Endothelial cell of umbilical vein (primary cell): ENCODE measurements around the gene ARV1. TPM values are rescaled to one million over a fixed set of nuclear protein-coding genes. Genes with fewer than 3 reads are reported as not detected.

Experiments
- BruUV-seq: library from RNA; stranded (reverse); fragments of 400-500 nt; replicated peaks from 2 replicates; lab custom pipeline; 2021; lab: Mats Ljungman, UMichigan
- CTCF ChIA-PET: fragments of 300-600, 350-600 bp; sonication (Branson Sonifier 250); formaldehyde crosslinking; loops from one replicate; lab custom pipeline; 2021; ENCODE audit warnings: antibody characterized with exemption, inconsistent platforms; lab: Charles Lee
- POLR2A ChIA-PET: fragments of 300-600, 350-600 bp; sonication (Branson Sonifier 250); formaldehyde crosslinking; loops from one replicate; lab custom pipeline; 2021; ENCODE audit warnings: antibody characterized with exemption, inconsistent platforms; lab: Charles Lee
- DNase-seq: peaks from one replicate; pipeline ENCODE4 v3.0.0-alpha.2; 2011; ENCODE audit warnings: low read depth, low spot score
- FAIRE-seq: peaks from 2 replicates; lab custom pipeline; 2011; peaks lifted over from hg19 to GRCh38; lab: Jason Lieb, UNC
- H2AFZ ChIP-seq: 2 replicates; pipeline ENCODE4 v1.6.0; 2012; ENCODE audit warnings: low read depth, low read length, control low read depth, inconsistent platforms
- H3K27ac ChIP-seq: 2 replicates; pipeline ENCODE4 v1.5.1; 2011; ENCODE audit warnings: low read depth, mild to moderate bottlenecking, control low read depth, low read length, moderate library complexity; ENCODE audit not compliant: insufficient read depth
- H3K27me3 ChIP-seq, 2 experiments: 2 replicates each; pipeline versions ENCODE4 v1.6.0 to v1.6.1; 2011; ENCODE audit warnings: low read length in 2 of 2, mixed read lengths in 1 of 2; ENCODE audit not compliant: control insufficient read depth in 2 of 2, insufficient read depth in 2 of 2
- H3K36me3 ChIP-seq, 2 experiments: 2 replicates in 1 of 2; 3 replicates in 1 of 2; pipeline ENCODE4 v1.5.1; 2011; ENCODE audit warnings: low read length in 2 of 2, mild to moderate bottlenecking in 1 of 2, moderate library complexity in 1 of 2; ENCODE audit not compliant: control insufficient read depth in 2 of 2, insufficient read depth in 2 of 2; ENCODE audit errors: extremely low read depth in 1 of 2
- H3K4me1 ChIP-seq: 3 replicates; pipeline ENCODE4 v1.5.1; 2011; ENCODE audit warnings: mild to moderate bottlenecking, low read length; ENCODE audit not compliant: control insufficient read depth, insufficient read depth; ENCODE audit errors: extremely low read depth
- H3K4me2 ChIP-seq: 2 replicates; pipeline ENCODE4 v1.6.1; 2011; ENCODE audit warnings: low read length, control low read depth, mixed read lengths; ENCODE audit not compliant: insufficient read depth
- H3K4me3 ChIP-seq, 3 experiments: fragments of 200-600 bp in 1 of 3; sonication (generic), shearing (Covaris generic) in 1 of 3; replicated peaks in 1 of 3; 2 replicates each; pipeline ENCODE4 v1.5.1; 2011 to 2016; ENCODE audit warnings: control low read depth in 3 of 3, low read length in 3 of 3, mild to moderate bottlenecking in 2 of 3, inconsistent platforms in 1 of 3, low read depth in 1 of 3, moderate library complexity in 1 of 3; ENCODE audit not compliant: insufficient read depth in 1 of 3
- H3K79me2 ChIP-seq: 2 replicates; pipeline ENCODE4 v1.6.0; 2012; ENCODE audit warnings: low read length, inconsistent platforms; ENCODE audit not compliant: control insufficient read depth, insufficient read depth
- H3K9ac ChIP-seq: replicated peaks from 2 replicates; pipeline ENCODE3; 2011; ENCODE audit warnings: low read length, control low read depth; ENCODE audit not compliant: insufficient read depth; ENCODE audit errors: extremely low read depth
- H3K9me1 ChIP-seq: replicated peaks from 3 replicates; pipeline ENCODE4 v1.6.0; 2011; ENCODE audit warnings: mild to moderate bottlenecking, low read length; ENCODE audit not compliant: control insufficient read depth, insufficient read depth; ENCODE audit errors: extremely low read depth
- H3K9me3 ChIP-seq: replicated peaks from 2 replicates; pipeline ENCODE4 v1.5.1; 2012; ENCODE audit warnings: low read length, inconsistent platforms; ENCODE audit not compliant: control insufficient read depth, insufficient read depth
- H4K20me1 ChIP-seq: replicated peaks from 2 replicates; pipeline ENCODE3; 2011; ENCODE audit warnings: mild to moderate bottlenecking, low read length; ENCODE audit not compliant: control insufficient read depth, insufficient read depth; ENCODE audit errors: extremely low read depth
- CTCF ChIP-seq, 2 donors: IDR thresholded peaks; 1 replicate in 1 of 2; 2 replicates in 1 of 2; pipeline ENCODE4 v1.5.1; 2011; ENCODE audit warnings: low read length in 2 of 2, mild to moderate bottlenecking in 2 of 2, moderate library complexity in 2 of 2, control low read depth in 1 of 2, inconsistent platforms in 1 of 2, low read depth in 1 of 2; ENCODE audit not compliant: insufficient read depth in 1 of 2; ENCODE audit errors: extremely low read depth in 1 of 2
- EZH2 ChIP-seq: IDR thresholded peaks from 2 replicates; pipeline ENCODE4 v1.6.1; 2012; ENCODE audit warnings: borderline replicate concordance, low read depth, mild to moderate bottlenecking, moderate library complexity, low read length, inconsistent platforms; ENCODE audit not compliant: severe bottlenecking
- FOS ChIP-seq: IDR thresholded peaks from 2 replicates; pipeline ENCODE4 v1.6.1; 2011; ENCODE audit warnings: mild to moderate bottlenecking, low read length, moderate library complexity, borderline replicate concordance; ENCODE audit not compliant: insufficient read depth
- GATA2 ChIP-seq: IDR thresholded peaks from 2 replicates; pipeline ENCODE4 v1.7.0; 2011; ENCODE audit warnings: low read depth, mild to moderate bottlenecking, moderate library complexity, mixed read lengths, low read length; ENCODE audit not compliant: insufficient read length, insufficient read depth
- JUN ChIP-seq: IDR thresholded peaks from 2 replicates; pipeline ENCODE4 v1.6.1; 2011; ENCODE audit warnings: borderline replicate concordance, low read depth; ENCODE audit not compliant: insufficient read length, insufficient read depth
- MAX ChIP-seq: IDR thresholded peaks from 2 replicates; pipeline ENCODE4 v1.6.1; 2011; ENCODE audit not compliant: insufficient read depth, insufficient read length
- MYC ChIP-seq: IDR thresholded peaks from one replicate; pipeline ENCODE4 v1.6.1; 2011; ENCODE audit warnings: mild to moderate bottlenecking, low read depth, low read length
- POLR2A ChIP-seq: IDR thresholded peaks from 2 replicates; pipeline ENCODE4 v1.6.1; 2012; ENCODE audit warnings: low read depth, mild to moderate bottlenecking, control low read depth, low read length
- POLR2AphosphoS5 ChIP-seq: IDR thresholded peaks from 2 replicates; pipeline ENCODE4 v1.6.1; 2012; ENCODE audit warnings: low read depth, mild to moderate bottlenecking, control low read depth, low read length, moderate library complexity; ENCODE audit not compliant: insufficient read depth
- dilution Hi-C: fragments of 300-500 bp; cut with MboI; formaldehyde crosslinking; loops from one replicate; pipeline ENCODE4 v1.15.0; 2019; ENCODE audit warnings: low sequenced_read_pairs; ENCODE audit not compliant: extremely low pct_ligation_motif_present
- intact Hi-C: fragments of 100-400 bp; cut with micrococcal nuclease; formaldehyde crosslinking; loops from one replicate; pipeline ENCODE4 v1.10.0; 2022
- polyA plus RNA-seq, 4 experiments: library from polyadenylated mRNA; depleted of rRNA in 3 of 4; stranded (reverse) in 3 of 4; unstranded in 1 of 4; fragments of >200 nt; gene quantifications; 2 replicates each; pipeline versions ENCODE4 v1.2.1 to v1.2.3, GENCODE V29; 2011 to 2012; ENCODE audit warnings: missing spikeins in 1 of 4
- total RNA-seq: library from RNA; stranded (reverse); gene quantifications from 2 replicates; pipeline ENCODE4 v1.2.3, GENCODE V29; 2021

Gene ARV1
- total and polyA plus RNA-seq, 2 donors (not counting 3 experiments of a cell fraction or from before 2014, with no cell fraction given): 10.7 to 14.0 TPM

GRCh38 chr1:231011360-231011759 lies 32.5 kb downstream of the ARV1 start:
- H3K27ac ChIP-seq: no peak overlapping the region
- no peak overlapping the region for H3K4me3 ChIP-seq
- no peak overlapping the region for H3K9ac ChIP-seq
- no peaks in the 10 kb centered on the region for H3K79me2 ChIP-seq
- H4K20me1 ChIP-seq: no peaks in the 10 kb centered on the region
- H3K4me1 ChIP-seq: no peaks in the 10 kb centered on the region
- DNase-seq: no peak
- no peak for TF ChIP-seq JUN
- no peak for TF ChIP-seq MYC
- no peak for TF ChIP-seq GATA2
- TF ChIP-seq EZH2: no peak
- no peak for TF ChIP-seq CTCF (IDR thresholded peaks at IDR 0.05; ENCODE audit: extremely low read depth in 1 of 2, insufficient read depth in 1 of 2, low read depth in 1 of 2, low read length in 2 of 2)
- TF ChIP-seq POLR2A: no peak
- TF ChIP-seq MAX: no peak
- TF ChIP-seq FOS: no peak
- TF ChIP-seq POLR2AphosphoS5: no peak
- H2AFZ ChIP-seq: no peak overlapping the region
- no peaks in the 10 kb centered on the region for H3K36me3 ChIP-seq
- no peak for FAIRE-seq
- H3K27me3 ChIP-seq: no peaks in the 10 kb centered on the region
- no TSS peak for BruUV-seq
- dilution Hi-C loops: no loop called here
- no peaks in the 10 kb centered on the region for H3K9me3 ChIP-seq
- H3K9me1 ChIP-seq: no peaks in the 10 kb centered on the region
- CTCF ChIA-PET: no interaction called here
- POLR2A ChIA-PET: no interaction called here
- intact Hi-C loops: no loop called here
- no peak overlapping the region for H3K4me2 ChIP-seq
